Stomach (tissue), 9 donors: ENCODE measurements around the gene STK17B. TPM values are rescaled to one million over a fixed set of nuclear protein-coding genes. Genes with fewer than 3 reads are reported as not detected.
A peak's percentile ranks its signal among the peaks of the same experiment; 100 is the strongest.

Source experiments
- DNase-seq, 2 donors: peaks; one replicate each; pipeline versions ENCODE4 v3.0.0 to v3.0.0-alpha.2; 2013 to 2019
- H3K27ac ChIP-seq, 5 donors: fragments of 200-600 bp in 4 of 5; sonication (generic) in 4 of 5; one replicate each; pipeline ENCODE4 v1.5.1; 2013 to 2019; ENCODE audit warnings: mild to moderate bottlenecking in 1 of 5, moderate library complexity in 1 of 5
- H3K27me3 ChIP-seq, 3 donors: fragments of 200-600 bp; sonication (generic); one replicate each; pipeline ENCODE4 v1.5.1; 2017 to 2019; ENCODE audit warnings: mixed run types in 1 of 3
- H3K36me3 ChIP-seq, 4 donors: fragments of 200-600 bp; sonication (generic); 1 replicate in 3 of 4; 2 replicates in 1 of 4; pipeline ENCODE4 v1.5.1; 2016 to 2019
- H3K4me1 ChIP-seq, 4 donors: fragments of 200-600 bp; sonication (generic); one replicate each; pipeline ENCODE4 v1.5.1; 2016 to 2019
- H3K4me3 ChIP-seq, 4 donors: fragments of 200-600 bp; sonication (generic) in 3 of 4; one replicate each; pipeline ENCODE4 v1.5.1; 2016 to 2019; ENCODE audit warnings: mild to moderate bottlenecking in 1 of 4
- H3K9me3 ChIP-seq, 4 donors: fragments of 200-600 bp; sonication (generic); one replicate each; pipeline ENCODE4 v1.5.1; 2016 to 2019
- EP300 ChIP-seq: sonication (generic); formaldehyde crosslinking; IDR thresholded peaks from one replicate; pipeline ENCODE4 v1.6.1; 2017; ENCODE audit warnings: antibody characterized with exemption
- POLR2A ChIP-seq, 4 donors: fragments of 450-650 bp; IDR thresholded peaks; one replicate each; pipeline ENCODE4 v1.6.1; 2016; ENCODE audit warnings: antibody characterized with exemption in 4 of 4, control low read depth in 2 of 4, mild to moderate bottlenecking in 1 of 4, moderate library complexity in 1 of 4
- POLR2AphosphoS5 ChIP-seq, 3 donors: sonication (generic); formaldehyde crosslinking; IDR thresholded peaks; one replicate each; pipeline ENCODE4 v1.6.1; 2016; ENCODE audit warnings: antibody characterized with exemption in 3 of 3
- WGBS, 5 donors: extraction: QIAGEN DNeasy Blood & Tissue Kit in 3 of 5; methylation state at CpG; one replicate each; pipeline versions ENCODE4 v1.1.5 to v1.1.7; 2013 to 2018; 5-methylcytosine and 5-hydroxymethylcytosine counted together
- intact Hi-C: fragments of 100-400 bp; cut with DNase I; formaldehyde crosslinking; loops from one replicate; pipeline ENCODE4 v1.15.1; 2023; ENCODE audit warnings: low total_unique reads
- polyA plus RNA-seq, 3 donors: library from polyadenylated mRNA; stranded (reverse); fragments of 200-250 nt; gene quantifications; one replicate each; pipeline ENCODE4 v1.2.3, GENCODE V29; 2013
- total RNA-seq, 5 donors: library from RNA; depleted of rRNA; stranded (reverse); fragments of >200 nt; gene quantifications; one replicate each; pipeline versions ENCODE4 v1.1.0 to v1.2.3, GENCODE V29; 2014 to 2016
- TF ChIP-seq, protein P1 (sequence below), 7 experiments: fragments of 450-650 bp in 4 of 7; fragments of 200-600 bp in 3 of 7; sonication (generic) in 3 of 7; IDR thresholded peaks; one replicate each; pipeline ENCODE4 v1.5.1; 2016 to 2019; ENCODE audit warnings: antibody characterized with exemption in 7 of 7, control low read depth in 2 of 7, mild to moderate bottlenecking in 1 of 7
- donor health status: healthy with polysubstance abuse.
- donor health status: Bipolar disorder and iron deficiency.
- donor health status: healthy.

Gene STK17B
- total and polyA plus RNA-seq, 8 donors = 3.4 to 76.4 (median 10.2) TPM

DNA sequence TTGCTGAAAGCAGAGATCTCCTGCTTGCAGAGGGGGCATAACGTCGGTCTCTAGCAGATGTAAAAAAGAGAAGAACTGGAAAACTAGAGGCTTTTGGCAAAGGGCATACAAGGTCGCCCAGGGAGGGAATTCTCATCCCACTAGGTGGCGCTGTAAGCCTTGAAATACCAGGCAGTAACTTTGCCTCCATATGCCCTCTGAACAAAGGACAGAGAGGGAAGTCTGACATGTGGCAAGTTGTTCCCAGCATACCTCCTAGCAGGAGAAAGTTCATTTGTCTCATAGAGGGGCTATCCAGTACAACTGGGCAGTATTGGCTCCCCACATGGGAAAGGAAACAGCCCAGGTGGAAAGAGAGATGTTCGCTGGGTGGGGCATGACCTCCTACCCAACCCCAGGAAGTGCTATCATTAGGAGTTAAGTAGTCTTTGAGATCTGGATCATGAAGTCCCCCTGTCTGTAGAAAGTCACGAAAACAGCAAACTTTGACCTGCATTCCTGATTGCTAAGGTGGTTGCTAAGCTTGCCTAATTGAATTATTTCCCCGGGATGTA is 39.9 kb downstream of the STK17B start:
- Histone ChIP-seq H3K4me1 (no peaks in the 10 kb centered on the region), H3K27ac (no peak overlapping the region), H3K4me3 (no peak overlapping the region), H3K36me3 (peaks cover under 1 to 28% (median 16%) of the 10 kb centered on the region in 4 donors), H3K27me3 (no peaks in the 10 kb centered on the region), H3K9me3 (peaks cover 34 to 76% (median 50%) of the 10 kb centered on the region in 4 donors)
- TF ChIP-seq EP300 = no peak
- TF ChIP-seq POLR2AphosphoS5 (IDR thresholded peaks at IDR 0.05) = no peak
- no peak for TF ChIP-seq POLR2A (IDR thresholded peaks at IDR 0.05)
- TF ChIP-seq, protein P1, sequence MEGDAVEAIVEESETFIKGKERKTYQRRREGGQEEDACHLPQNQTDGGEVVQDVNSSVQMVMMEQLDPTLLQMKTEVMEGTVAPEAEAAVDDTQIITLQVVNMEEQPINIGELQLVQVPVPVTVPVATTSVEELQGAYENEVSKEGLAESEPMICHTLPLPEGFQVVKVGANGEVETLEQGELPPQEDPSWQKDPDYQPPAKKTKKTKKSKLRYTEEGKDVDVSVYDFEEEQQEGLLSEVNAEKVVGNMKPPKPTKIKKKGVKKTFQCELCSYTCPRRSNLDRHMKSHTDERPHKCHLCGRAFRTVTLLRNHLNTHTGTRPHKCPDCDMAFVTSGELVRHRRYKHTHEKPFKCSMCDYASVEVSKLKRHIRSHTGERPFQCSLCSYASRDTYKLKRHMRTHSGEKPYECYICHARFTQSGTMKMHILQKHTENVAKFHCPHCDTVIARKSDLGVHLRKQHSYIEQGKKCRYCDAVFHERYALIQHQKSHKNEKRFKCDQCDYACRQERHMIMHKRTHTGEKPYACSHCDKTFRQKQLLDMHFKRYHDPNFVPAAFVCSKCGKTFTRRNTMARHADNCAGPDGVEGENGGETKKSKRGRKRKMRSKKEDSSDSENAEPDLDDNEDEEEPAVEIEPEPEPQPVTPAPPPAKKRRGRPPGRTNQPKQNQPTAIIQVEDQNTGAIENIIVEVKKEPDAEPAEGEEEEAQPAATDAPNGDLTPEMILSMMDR (IDR thresholded peaks at IDR 0.05) = peak in 2 of 7 experiments; percentile 17 to 49
- DNase-seq = peak; percentile 16 to 48
- intact Hi-C loops = no loop called here
- WGBS, 5 donors = 68 to 78% (median 74%) methylated on average over 7 of the region's 7 CpGs

DNA sequence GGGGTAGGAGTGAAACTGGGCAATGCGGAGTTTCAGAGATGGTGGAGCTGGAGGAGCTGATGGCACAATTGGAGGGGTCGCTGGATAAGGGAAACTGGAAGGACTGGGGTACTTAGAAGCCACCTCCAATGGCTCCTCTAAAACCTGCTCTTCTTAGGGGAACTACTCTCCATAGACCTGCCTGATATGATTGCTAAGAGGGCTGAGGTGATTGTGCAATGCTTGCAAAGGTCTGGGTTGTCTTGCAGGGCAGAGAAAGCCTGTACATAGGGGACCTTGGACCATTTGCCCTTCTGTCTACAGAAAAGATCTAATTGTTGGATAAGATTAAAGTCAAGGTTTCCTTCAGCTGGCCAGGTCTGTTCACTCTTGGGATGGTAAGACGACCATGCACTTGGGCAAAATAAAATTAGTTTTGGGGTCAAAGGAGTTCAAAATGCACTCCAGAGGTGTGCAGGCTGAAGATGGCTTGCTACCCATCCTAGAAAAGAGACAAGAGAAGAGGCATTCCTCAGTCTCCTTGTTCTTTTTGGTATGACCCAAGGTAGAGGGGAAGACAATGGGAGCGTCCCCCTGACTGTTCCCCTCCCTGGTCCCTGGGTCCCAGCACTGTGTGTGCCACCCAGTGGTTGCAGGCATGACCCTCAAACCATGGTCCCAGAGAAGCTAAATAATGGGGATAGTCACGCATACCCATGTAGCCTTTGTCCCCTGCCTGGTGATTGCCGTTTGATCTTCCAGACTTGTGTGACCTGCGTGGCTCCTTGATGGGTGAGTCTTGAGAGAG is 41.1 kb downstream of the STK17B start:
- H3K4me1 ChIP-seq = no peaks in the 10 kb centered on the region
- intact Hi-C loops = no loop called here
- peaks cover 0 to 19% (median 4%) of the 10 kb centered on the region in 4 donors for H3K36me3 ChIP-seq
- no peak overlapping the region for H3K4me3 ChIP-seq
- TF ChIP-seq POLR2AphosphoS5 (IDR thresholded peaks at IDR 0.05) (no peak), EP300 (no peak), POLR2A (IDR thresholded peaks at IDR 0.05) (no peak)
- TF ChIP-seq, protein P1 (IDR thresholded peaks at IDR 0.05) = no peak
- WGBS, 5 donors = 96 to 98% (median 98%) methylated on average over 7 of the region's 7 CpGs
- H3K27ac ChIP-seq = no peak overlapping the region
- peaks cover 34 to 74% (median 50%) of the 10 kb centered on the region in 4 donors for H3K9me3 ChIP-seq
- DNase-seq = no peak
- no peaks in the 10 kb centered on the region for H3K27me3 ChIP-seq

DNA sequence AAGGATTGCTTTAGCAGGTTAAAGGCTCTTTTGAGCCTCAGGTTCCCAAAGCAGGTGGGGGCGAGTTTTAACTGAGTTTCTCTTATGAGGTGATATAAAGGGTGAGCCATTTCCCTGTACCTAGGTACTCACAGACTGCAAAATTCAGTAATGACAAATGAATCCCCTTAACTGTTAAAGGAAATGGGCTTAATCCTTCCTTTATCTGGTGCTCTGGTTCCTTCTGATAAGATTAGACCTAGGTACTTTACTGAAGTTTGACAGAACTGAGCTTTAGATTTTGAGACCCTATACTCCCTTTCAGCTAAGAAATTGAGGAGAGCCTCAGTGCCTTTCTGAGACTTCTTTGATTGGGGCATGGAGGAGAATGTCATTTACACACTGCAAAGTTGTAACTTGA is 42.6 kb downstream of the STK17B start:
- WGBS, 5 donors = 71 to 94% (median 86%) methylated on average over 1 of the region's 1 CpG
- intact Hi-C loops = no loop called here
- peaks cover 34 to 61% (median 50%) of the 10 kb centered on the region in 4 donors for H3K9me3 ChIP-seq

DNA sequence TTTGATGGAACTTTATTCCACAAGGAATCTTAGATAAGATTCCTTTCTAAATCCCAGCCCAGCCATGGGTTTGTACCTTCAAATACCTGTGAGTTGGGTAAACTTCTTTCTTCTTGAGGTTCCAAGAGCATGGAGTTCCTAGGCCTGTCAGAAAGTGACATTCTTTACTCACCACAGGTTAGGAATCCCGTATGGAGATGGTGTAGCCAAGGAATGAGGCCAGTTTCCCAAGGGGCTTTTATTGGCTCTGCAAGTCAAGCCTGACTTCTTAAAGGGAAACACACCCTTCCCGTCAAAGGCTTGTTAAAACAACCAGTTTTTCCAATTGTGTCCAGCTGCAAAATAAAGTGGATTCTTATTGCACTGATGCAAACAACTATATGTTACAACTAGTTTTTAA is 45.8 kb downstream of the STK17B start:
- WGBS, 5 donors = 55 to 73% (median 62%) methylated on average over 2 of the region's 2 CpGs
- Histone ChIP-seq H3K27me3 (no peaks in the 10 kb centered on the region), H3K36me3 (no peaks in the 10 kb centered on the region), H3K27ac (no peak overlapping the region), H3K4me3 (no peak overlapping the region), H3K9me3 (peaks cover 14 to 34% (median 22%) of the 10 kb centered on the region in 4 donors), H3K4me1 (no peaks in the 10 kb centered on the region)
- TF ChIP-seq POLR2AphosphoS5 (IDR thresholded peaks at IDR 0.05) = no peak
- TF ChIP-seq, protein P1 (IDR thresholded peaks at IDR 0.05) = no peak
- no peak for TF ChIP-seq POLR2A (IDR thresholded peaks at IDR 0.05)
- TF ChIP-seq EP300 = no peak
- no peak for DNase-seq
- intact Hi-C loops = no loop called here

More for the DNA sequence above, 42.6 kb downstream of the STK17B start:
- Histone ChIP-seq H3K4me1 (no peaks in the 10 kb centered on the region), H3K36me3 (peaks cover 0 to 10% (median 2%) of the 10 kb centered on the region in 4 donors), H3K27me3 (no peaks in the 10 kb centered on the region), H3K4me3 (no peak overlapping the region), H3K27ac (no peak overlapping the region)
- TF ChIP-seq POLR2A (IDR thresholded peaks at IDR 0.05) = no peak
- no peak for TF ChIP-seq EP300
- no peak for DNase-seq
